OCI-LY3 (cell line): Measurements from ENCODE around the gene USP35.

ENCODE experiments used
- H2AFZ ChIP-seq: fragments of 200-600, 300-600 bp; shearing (Covaris generic); 2 replicates; pipeline ENCODE4 v1.6.0; 2014; ENCODE audit warnings: antibody characterized with exemption, low read depth, low read length
- H3K27ac ChIP-seq: fragments of 200-600, 300-600 bp; sonication (generic); 2 replicates; pipeline ENCODE4 v1.5.1; 2014; ENCODE audit warnings: mild to moderate bottlenecking, low read length, moderate library complexity, mixed read lengths
- H3K27me3 ChIP-seq: fragments of 200-600, 300-600 bp; sonication (generic); 2 replicates; pipeline ENCODE4 v1.6.1; 2014; ENCODE audit warnings: low read depth, low read length, mixed read lengths
- H3K36me3 ChIP-seq: fragments of 200-600, 300-600 bp; sonication (generic); replicated peaks from 2 replicates; pipeline ENCODE3; 2014; ENCODE audit warnings: low read depth, low read length, mixed read lengths
- H3K4me1 ChIP-seq: fragments of 300-600, 200-600 bp; sonication (generic); 2 replicates; pipeline ENCODE4 v1.6.1; 2014; ENCODE audit warnings: low read length, mixed read lengths
- H3K4me2 ChIP-seq: fragments of 200-600, 300-600 bp; sonication (generic); 2 replicates; pipeline ENCODE4 v1.6.1; 2014; ENCODE audit warnings: low read length, mixed read lengths
- H3K4me3 ChIP-seq: fragments of 300-600, 200-600 bp; sonication (generic); 2 replicates; pipeline ENCODE4 v1.5.1; 2014; ENCODE audit warnings: antibody characterized with exemption, mild to moderate bottlenecking, low read length, moderate library complexity
- H3K79me2 ChIP-seq: fragments of 300-600, 200-600 bp; shearing (Covaris generic); 2 replicates; pipeline ENCODE4 v1.6.1; 2014; ENCODE audit warnings: mild to moderate bottlenecking, low read length, mixed read lengths
- H3K9ac ChIP-seq: fragments of 300-600, 200-600 bp; shearing (Covaris generic); 2 replicates; pipeline ENCODE4 v1.6.0; 2014; ENCODE audit warnings: mild to moderate bottlenecking, low read length, moderate library complexity
- H3K9me3 ChIP-seq: fragments of 200-600, 300-600 bp; shearing (Covaris generic); 2 replicates; pipeline ENCODE4 v1.6.1; 2014; ENCODE audit warnings: low read length, mixed read lengths; ENCODE audit not compliant: insufficient read depth
- H4K20me1 ChIP-seq: fragments of 200-600, 300-600 bp; sonication (generic); 2 replicates; pipeline ENCODE4 v1.6.1; 2016; ENCODE audit warnings: low read length, mixed read lengths; ENCODE audit not compliant: insufficient read depth
- EZH2phosphoT487 ChIP-seq: fragments of 200-600 bp; shearing (Covaris generic); IDR thresholded peaks from 2 replicates; pipeline ENCODE4 v1.6.1; 2018; ENCODE audit warnings: antibody characterized with exemption, mixed run types, low read depth
- TF ChIP-seq, protein P1 (sequence below): fragments of 200-600, 300-600 bp; sonication (generic); IDR thresholded peaks from 2 replicates; pipeline ENCODE4 v1.5.1; 2014; ENCODE audit warnings: antibody characterized with exemption, low read length, low read depth

USP35 gene

DNA sequence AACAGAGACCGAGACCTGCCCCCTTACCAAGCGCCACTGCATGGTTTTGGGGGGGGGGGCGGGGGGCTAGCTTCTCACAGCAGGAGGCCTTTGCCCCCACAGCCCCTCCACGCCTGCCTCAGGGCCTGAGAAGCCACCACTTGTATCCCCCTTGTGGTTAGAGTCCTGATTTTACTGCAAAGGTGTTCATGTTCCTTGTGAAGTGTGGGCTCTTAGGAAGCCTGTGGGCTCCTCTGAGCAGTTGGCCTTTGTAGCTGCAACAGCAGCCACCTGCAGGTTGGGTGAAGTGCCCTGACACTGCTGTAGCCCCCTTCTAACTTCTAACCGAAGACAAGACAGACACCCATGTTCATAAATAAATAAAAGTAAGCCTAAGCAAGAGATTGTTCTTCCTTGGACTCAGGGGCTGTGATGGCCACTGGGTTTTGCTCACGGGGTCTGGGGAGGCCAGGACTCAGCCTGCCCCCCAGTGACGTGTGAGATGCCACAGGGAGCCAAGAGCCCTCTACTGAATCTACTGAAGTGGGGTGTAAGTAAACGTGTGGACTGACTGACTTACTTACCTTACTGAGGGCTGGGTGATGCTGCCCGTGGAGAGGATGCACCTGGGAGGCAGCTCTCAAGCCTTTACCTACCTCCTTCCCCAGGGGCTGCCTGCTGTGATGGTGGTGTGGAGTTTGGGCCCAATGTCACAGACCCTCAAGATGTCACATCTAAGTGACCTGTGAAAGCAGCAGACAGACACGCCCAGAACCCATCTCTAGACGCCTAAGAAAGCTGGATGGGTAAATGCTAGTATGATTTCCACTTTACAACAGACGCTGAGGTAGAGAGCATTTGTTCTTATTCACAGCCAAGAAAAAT lies 25.8 kb downstream of the USP35 start:
- TF ChIP-seq EZH2phosphoT487, result no peak
- TF ChIP-seq, protein P1, sequence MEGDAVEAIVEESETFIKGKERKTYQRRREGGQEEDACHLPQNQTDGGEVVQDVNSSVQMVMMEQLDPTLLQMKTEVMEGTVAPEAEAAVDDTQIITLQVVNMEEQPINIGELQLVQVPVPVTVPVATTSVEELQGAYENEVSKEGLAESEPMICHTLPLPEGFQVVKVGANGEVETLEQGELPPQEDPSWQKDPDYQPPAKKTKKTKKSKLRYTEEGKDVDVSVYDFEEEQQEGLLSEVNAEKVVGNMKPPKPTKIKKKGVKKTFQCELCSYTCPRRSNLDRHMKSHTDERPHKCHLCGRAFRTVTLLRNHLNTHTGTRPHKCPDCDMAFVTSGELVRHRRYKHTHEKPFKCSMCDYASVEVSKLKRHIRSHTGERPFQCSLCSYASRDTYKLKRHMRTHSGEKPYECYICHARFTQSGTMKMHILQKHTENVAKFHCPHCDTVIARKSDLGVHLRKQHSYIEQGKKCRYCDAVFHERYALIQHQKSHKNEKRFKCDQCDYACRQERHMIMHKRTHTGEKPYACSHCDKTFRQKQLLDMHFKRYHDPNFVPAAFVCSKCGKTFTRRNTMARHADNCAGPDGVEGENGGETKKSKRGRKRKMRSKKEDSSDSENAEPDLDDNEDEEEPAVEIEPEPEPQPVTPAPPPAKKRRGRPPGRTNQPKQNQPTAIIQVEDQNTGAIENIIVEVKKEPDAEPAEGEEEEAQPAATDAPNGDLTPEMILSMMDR, result no peak
- Histone ChIP-seq H3K4me1 (no peaks in the 10 kb centered on the region), H2AFZ (no peak overlapping the region), H3K27me3 (no peaks in the 10 kb centered on the region), H3K36me3 (peaks cover under 1% of the 10 kb centered on the region), H3K79me2 (no peaks in the 10 kb centered on the region), H3K27ac (no peak overlapping the region), H3K9me3 (no peaks in the 10 kb centered on the region), H3K4me3 (no peak overlapping the region), H3K9ac (no peak overlapping the region), H3K4me2 (no peak overlapping the region), H4K20me1 (no peaks in the 10 kb centered on the region)

DNA sequence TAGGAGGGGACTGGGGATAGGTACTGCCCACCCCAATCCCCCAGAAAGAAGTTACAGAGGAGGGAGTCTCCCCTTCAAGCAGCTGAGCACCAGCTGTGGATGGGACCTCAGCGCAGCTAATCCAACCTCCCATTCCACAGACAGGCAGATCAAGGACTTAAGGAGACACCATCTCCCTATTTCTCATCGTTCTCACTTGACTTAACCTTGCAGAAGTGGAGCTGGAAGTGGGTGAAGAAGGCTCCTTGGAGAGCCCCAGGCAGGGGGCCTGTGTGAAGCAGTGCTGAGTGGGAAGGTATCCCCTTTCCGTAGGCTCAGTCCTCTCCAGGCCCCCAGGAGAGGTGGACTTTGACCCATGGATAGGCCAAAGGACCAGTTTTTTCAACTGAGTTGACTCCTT lies 27.3 kb downstream of the USP35 start:
- peaks cover 4% of the 10 kb centered on the region for H3K36me3 ChIP-seq
- H3K79me2 ChIP-seq, result no peaks in the 10 kb centered on the region
- TF ChIP-seq, protein P1, result no peak
- no peak for TF ChIP-seq EZH2phosphoT487

DNA sequence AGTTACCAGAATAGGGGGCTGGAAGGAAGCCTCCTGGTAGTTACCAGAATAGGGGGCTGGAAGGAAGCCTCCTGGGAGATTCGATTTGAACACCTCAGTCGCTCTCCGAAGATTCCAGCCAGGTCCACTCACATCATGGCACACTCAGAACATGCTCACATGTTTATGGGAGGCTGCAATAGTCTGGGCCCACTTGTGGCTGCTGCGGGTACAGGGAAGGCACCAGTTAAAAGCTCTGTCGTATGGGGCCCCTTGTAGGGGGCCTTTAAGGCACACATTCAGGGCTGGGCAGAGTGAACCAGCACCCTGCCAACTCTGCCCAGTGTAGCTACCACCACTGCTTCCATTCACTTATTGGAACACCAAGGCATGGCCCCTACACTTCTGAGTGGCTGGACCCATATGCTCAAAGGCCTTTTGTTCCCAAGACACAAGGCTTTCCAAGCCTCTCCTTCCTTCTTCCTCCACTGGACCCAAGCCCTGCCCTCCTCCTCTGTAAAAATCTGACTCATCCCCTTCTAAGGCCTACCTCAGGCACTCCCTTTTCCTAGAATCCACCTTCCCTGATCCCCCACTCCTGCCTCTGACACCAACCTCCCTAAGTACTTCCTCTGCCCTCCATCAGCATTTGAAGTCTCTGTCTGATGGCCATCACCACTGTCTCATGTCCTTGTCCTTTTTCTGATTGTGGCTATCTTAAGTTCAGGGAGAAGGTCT lies 28.0 kb downstream of the USP35 start:
- no peaks in the 10 kb centered on the region for H3K4me1 ChIP-seq
- peaks cover 4% of the 10 kb centered on the region for H3K36me3 ChIP-seq
- no peak overlapping the region for H2AFZ ChIP-seq
- no peaks in the 10 kb centered on the region for H3K79me2 ChIP-seq
- H3K27ac ChIP-seq, result no peak overlapping the region
- H3K9ac ChIP-seq, result no peak overlapping the region
- no peaks in the 10 kb centered on the region for H4K20me1 ChIP-seq
- H3K9me3 ChIP-seq, result no peaks in the 10 kb centered on the region
- H3K4me3 ChIP-seq, result no peak overlapping the region
- H3K27me3 ChIP-seq, result no peaks in the 10 kb centered on the region
- no peak overlapping the region for H3K4me2 ChIP-seq
- TF ChIP-seq, protein P1, result no peak
- no peak for TF ChIP-seq EZH2phosphoT487

More for the DNA sequence above, 27.3 kb downstream of the USP35 start:
- Histone ChIP-seq H4K20me1 (no peaks in the 10 kb centered on the region), H3K4me3 (no peak overlapping the region), H3K9me3 (no peaks in the 10 kb centered on the region), H3K9ac (no peak overlapping the region), H3K27me3 (no peaks in the 10 kb centered on the region), H2AFZ (no peak overlapping the region), H3K4me2 (no peak overlapping the region), H3K4me1 (no peaks in the 10 kb centered on the region), H3K27ac (no peak overlapping the region)
